ENCODE measurements around the gene PRPS1. TPM values are rescaled to one million over a fixed set of nuclear protein-coding genes. Genes with fewer than 3 reads are reported as not detected.

The PRPS1 gene
- polyA plus RNA-seq, 1 donor from 2014 or later: 60.8 TPM

DNA sequence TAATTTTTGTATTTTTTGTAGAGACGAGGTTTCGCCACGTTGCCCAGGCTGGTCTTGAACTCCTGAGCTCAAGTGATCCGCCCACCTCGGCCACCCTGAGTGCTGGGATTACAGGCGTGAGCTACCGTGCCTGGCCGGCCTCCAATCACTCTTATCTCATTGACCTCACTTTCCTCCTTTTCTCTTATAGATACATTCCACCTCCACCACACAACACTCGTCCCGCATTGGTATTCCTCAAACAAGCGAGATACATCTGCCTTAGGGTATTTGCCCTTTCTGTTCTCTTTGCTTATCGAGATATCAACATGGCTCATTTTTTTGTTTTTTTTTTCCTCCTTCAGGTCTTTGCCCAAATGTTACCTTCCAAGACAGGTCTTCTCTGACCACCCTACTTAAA is 1.8 kb upstream of the PRPS1 start:
- no peaks in the 10 kb centered on the region for H3K36me3 ChIP-seq (ENCODE audit: insufficient read depth, low read length)
- H3F3A ChIP-seq (ENCODE audit: insufficient read depth, low read length, poor library complexity, severe bottlenecking): no peaks in the 10 kb centered on the region
- no peak overlapping the region for H3K4me2 ChIP-seq (ENCODE audit: low read length)
- H3K9me3 ChIP-seq (ENCODE audit: low read length): no peaks in the 10 kb centered on the region
- no peak overlapping the region for H3K4me3 ChIP-seq (ENCODE audit: low read length)
- H3K27me3 ChIP-seq (ENCODE audit: insufficient read depth, low read depth, low read length): no peaks in the 10 kb centered on the region
- H3K9ac ChIP-seq (ENCODE audit: low read length): no peak overlapping the region
- TF ChIP-seq EZH2 (IDR thresholded peaks at IDR 0.05; ENCODE audit: borderline replicate concordance, insufficient read depth, low read length, poor library complexity, severe bottlenecking) (no peak), TAF1 (IDR thresholded peaks at IDR 0.05; ENCODE audit: low read depth) (no peak), RAD21 (conservative IDR thresholded peaks at IDR 0.05) (no peak), MXI1 (conservative IDR thresholded peaks at IDR 0.05; ENCODE audit: poor library complexity, severe bottlenecking) (no peak), SMC3 (conservative IDR thresholded peaks at IDR 0.05; ENCODE audit: poor library complexity) (no peak), POLR2AphosphoS5 (IDR thresholded peaks at IDR 0.05) (no peak), EP300 (conservative IDR thresholded peaks at IDR 0.05; ENCODE audit: poor library complexity, severe bottlenecking) (no peak)
- TF ChIP-seq, protein P1, sequence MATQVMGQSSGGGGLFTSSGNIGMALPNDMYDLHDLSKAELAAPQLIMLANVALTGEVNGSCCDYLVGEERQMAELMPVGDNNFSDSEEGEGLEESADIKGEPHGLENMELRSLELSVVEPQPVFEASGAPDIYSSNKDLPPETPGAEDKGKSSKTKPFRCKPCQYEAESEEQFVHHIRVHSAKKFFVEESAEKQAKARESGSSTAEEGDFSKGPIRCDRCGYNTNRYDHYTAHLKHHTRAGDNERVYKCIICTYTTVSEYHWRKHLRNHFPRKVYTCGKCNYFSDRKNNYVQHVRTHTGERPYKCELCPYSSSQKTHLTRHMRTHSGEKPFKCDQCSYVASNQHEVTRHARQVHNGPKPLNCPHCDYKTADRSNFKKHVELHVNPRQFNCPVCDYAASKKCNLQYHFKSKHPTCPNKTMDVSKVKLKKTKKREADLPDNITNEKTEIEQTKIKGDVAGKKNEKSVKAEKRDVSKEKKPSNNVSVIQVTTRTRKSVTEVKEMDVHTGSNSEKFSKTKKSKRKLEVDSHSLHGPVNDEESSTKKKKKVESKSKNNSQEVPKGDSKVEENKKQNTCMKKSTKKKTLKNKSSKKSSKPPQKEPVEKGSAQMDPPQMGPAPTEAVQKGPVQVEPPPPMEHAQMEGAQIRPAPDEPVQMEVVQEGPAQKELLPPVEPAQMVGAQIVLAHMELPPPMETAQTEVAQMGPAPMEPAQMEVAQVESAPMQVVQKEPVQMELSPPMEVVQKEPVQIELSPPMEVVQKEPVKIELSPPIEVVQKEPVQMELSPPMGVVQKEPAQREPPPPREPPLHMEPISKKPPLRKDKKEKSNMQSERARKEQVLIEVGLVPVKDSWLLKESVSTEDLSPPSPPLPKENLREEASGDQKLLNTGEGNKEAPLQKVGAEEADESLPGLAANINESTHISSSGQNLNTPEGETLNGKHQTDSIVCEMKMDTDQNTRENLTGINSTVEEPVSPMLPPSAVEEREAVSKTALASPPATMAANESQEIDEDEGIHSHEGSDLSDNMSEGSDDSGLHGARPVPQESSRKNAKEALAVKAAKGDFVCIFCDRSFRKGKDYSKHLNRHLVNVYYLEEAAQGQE (IDR thresholded peaks at IDR 0.05; ENCODE audit: borderline replicate concordance): no peak
- TF ChIP-seq, protein P2, sequence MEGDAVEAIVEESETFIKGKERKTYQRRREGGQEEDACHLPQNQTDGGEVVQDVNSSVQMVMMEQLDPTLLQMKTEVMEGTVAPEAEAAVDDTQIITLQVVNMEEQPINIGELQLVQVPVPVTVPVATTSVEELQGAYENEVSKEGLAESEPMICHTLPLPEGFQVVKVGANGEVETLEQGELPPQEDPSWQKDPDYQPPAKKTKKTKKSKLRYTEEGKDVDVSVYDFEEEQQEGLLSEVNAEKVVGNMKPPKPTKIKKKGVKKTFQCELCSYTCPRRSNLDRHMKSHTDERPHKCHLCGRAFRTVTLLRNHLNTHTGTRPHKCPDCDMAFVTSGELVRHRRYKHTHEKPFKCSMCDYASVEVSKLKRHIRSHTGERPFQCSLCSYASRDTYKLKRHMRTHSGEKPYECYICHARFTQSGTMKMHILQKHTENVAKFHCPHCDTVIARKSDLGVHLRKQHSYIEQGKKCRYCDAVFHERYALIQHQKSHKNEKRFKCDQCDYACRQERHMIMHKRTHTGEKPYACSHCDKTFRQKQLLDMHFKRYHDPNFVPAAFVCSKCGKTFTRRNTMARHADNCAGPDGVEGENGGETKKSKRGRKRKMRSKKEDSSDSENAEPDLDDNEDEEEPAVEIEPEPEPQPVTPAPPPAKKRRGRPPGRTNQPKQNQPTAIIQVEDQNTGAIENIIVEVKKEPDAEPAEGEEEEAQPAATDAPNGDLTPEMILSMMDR (IDR thresholded peaks at IDR 0.05; ENCODE audit: poor library complexity, severe bottlenecking): no peak
- H2AFZ ChIP-seq (ENCODE audit: low read depth, low read length): no peak overlapping the region
- H4K20me1 ChIP-seq (ENCODE audit: insufficient read depth): no peaks in the 10 kb centered on the region
- no peak overlapping the region for H3K27ac ChIP-seq (ENCODE audit: low read length)
- H3K9me2 ChIP-seq (ENCODE audit: insufficient read depth, low read length): no peaks in the 10 kb centered on the region
- H3K79me2 ChIP-seq (replicated peaks; ENCODE audit: insufficient read depth, low read length): peaks cover 19% of the 10 kb centered on the region

DNA sequence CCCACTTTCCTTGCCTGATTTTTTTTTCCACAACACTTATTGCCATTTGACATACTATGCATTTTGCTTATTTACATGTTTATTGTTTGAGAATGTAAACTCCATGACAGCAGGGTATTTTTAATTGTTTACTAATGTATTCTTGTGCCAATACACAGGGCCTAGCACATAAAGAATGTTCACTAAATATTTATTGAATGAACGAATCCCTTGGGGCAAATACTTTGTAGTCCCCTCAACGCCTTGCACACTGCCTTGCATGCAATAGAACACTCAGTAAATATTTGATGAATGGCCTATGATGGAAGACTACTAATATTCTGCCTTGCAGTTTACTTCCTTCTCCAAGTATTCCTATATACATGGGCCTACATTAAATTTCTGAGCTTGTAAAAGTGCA is 1.4 kb upstream of the PRPS1 start:
- no peak for TF ChIP-seq RAD21 (conservative IDR thresholded peaks at IDR 0.05)
- TF ChIP-seq, protein P2 (IDR thresholded peaks at IDR 0.05; ENCODE audit: poor library complexity, severe bottlenecking): no peak
- TF ChIP-seq EZH2 (IDR thresholded peaks at IDR 0.05; ENCODE audit: borderline replicate concordance, insufficient read depth, low read length, poor library complexity, severe bottlenecking): no peak
- TF ChIP-seq, protein P1 (IDR thresholded peaks at IDR 0.05; ENCODE audit: borderline replicate concordance): no peak
- TF ChIP-seq TAF1 (IDR thresholded peaks at IDR 0.05; ENCODE audit: low read depth): no peak
- no peak for TF ChIP-seq SMC3 (conservative IDR thresholded peaks at IDR 0.05; ENCODE audit: poor library complexity)
- no peak for TF ChIP-seq POLR2AphosphoS5 (IDR thresholded peaks at IDR 0.05)
- TF ChIP-seq EP300 (conservative IDR thresholded peaks at IDR 0.05; ENCODE audit: poor library complexity, severe bottlenecking): no peak
- TF ChIP-seq MXI1 (conservative IDR thresholded peaks at IDR 0.05; ENCODE audit: poor library complexity, severe bottlenecking): no peak
- Histone ChIP-seq H3K79me2 (replicated peaks; ENCODE audit: insufficient read depth, low read length) (peaks cover 21% of the 10 kb centered on the region), H3K9me3 (ENCODE audit: low read length) (no peaks in the 10 kb centered on the region), H3K27ac (ENCODE audit: low read length) (no peak overlapping the region), H3K4me3 (ENCODE audit: low read length) (no peak overlapping the region), H3K4me2 (ENCODE audit: low read length) (no peak overlapping the region), H3K9ac (ENCODE audit: low read length) (no peak overlapping the region), H3K9me2 (ENCODE audit: insufficient read depth, low read length) (no peaks in the 10 kb centered on the region), H4K20me1 (ENCODE audit: insufficient read depth) (no peaks in the 10 kb centered on the region), H3K27me3 (ENCODE audit: insufficient read depth, low read depth, low read length) (no peaks in the 10 kb centered on the region), H2AFZ (ENCODE audit: low read depth, low read length) (no peak overlapping the region), H3F3A (ENCODE audit: insufficient read depth, low read length, poor library complexity, severe bottlenecking) (no peaks in the 10 kb centered on the region), H3K36me3 (ENCODE audit: insufficient read depth, low read length) (no peaks in the 10 kb centered on the region)

All from neural cell (in vitro differentiated cells).